WERI-Rb-1 (cell line): Measurements from ENCODE around the gene WDTC1.
"Not testable (repeated sequence)": the region's sequence is repeated elsewhere in the genome, so short reads cannot be mapped to it uniquely, and the experiment has no call there.

ENCODE experiments used
- DNase-seq: peaks from one replicate; pipeline ENCODE4 v3.0.0-alpha.2; 2020
- H3K27ac ChIP-seq: fragments of 250-450 bp; sonication (Bioruptor Pico); 2 replicates; pipeline ENCODE4 v1.5.1; 2020; ENCODE audit warnings: mild to moderate bottlenecking, moderate library complexity
- H3K27me3 ChIP-seq: fragments of 250-450 bp; sonication (Bioruptor Pico); 2 replicates; pipeline ENCODE4 v1.5.1; 2021; ENCODE audit warnings: mild to moderate bottlenecking, low read depth, moderate library complexity; ENCODE audit not compliant: insufficient read depth, severe bottlenecking
- H3K36me3 ChIP-seq: fragments of 250-450 bp; sonication (Bioruptor Pico); 2 replicates; pipeline ENCODE4 v1.5.1; 2020; ENCODE audit warnings: mild to moderate bottlenecking, moderate library complexity
- H3K4me3 ChIP-seq: 2 replicates; pipeline ENCODE4 v1.5.1; 2011; ENCODE audit warnings: low read depth, mild to moderate bottlenecking, control low read depth, low read length
- H3K9me3 ChIP-seq: fragments of 250-450 bp; sonication (Bioruptor Pico); 2 replicates; pipeline ENCODE4 v1.5.1; 2021; ENCODE audit warnings: mild to moderate bottlenecking, moderate library complexity; ENCODE audit not compliant: severe bottlenecking
- CTCF ChIP-seq: IDR thresholded peaks from 2 replicates; pipeline ENCODE4 v1.5.1; 2011; ENCODE audit warnings: low read depth, mild to moderate bottlenecking, control low read depth, inconsistent platforms, low read length

The WDTC1 gene

GRCh38 chr1:27234049-27234882, at the start of gene WDTC1:
Gene WDTC1, plus strand, starts transcription at chr1:27234632. Its CDS starts 26,423 bp downstream, at chr1:27261055.
- no peak for TF ChIP-seq CTCF
- DNase-seq = peak; percentile 98
- H3K27me3 ChIP-seq = no peaks in the 10 kb centered on the region
- H3K4me3 ChIP-seq = peak within 1 kb of the TSS; percentile 68
- peak within 1 kb of the TSS; percentile 72 for H3K27ac ChIP-seq
- no peaks in the 10 kb centered on the region; the same call in 1 of the 2 replicates for H3K36me3 ChIP-seq
- no peaks in the 10 kb centered on the region for H3K9me3 ChIP-seq

- not testable (repeated sequence) for H3K36me3 ChIP-seq, H3K4me3 ChIP-seq, DNase-seq, H3K27ac ChIP-seq, H3K27me3 ChIP-seq
- H3K9me3 ChIP-seq = peaks cover 25% of the 10 kb centered on the region
These were observed 49.8 kb upstream of the WDTC1 start for GRCh38 chr1:27184665-27185064.

DNA sequence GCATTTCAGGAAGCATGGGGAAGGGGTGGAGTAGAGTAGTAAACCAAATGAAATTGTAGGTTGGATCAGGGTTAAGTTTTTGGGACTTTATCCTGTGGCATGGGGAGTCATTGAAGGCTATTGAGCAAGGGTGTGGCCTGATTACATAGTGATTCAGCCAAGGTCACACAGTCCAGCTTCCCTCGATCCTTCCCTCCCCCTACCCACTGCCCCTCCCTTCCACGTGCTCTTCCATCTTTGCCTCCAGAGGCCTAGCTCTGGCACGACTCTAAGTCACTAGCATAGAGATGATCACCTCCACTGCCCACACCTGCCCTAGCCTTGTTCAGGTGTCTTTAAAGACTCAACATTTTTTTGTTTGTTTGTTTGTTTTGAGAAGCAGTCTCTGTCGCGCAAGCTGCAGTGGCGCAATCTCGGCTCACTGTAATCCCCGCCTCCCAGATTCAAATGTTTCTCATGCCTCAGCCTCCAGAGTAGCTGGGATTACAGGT, 42.3 kb upstream of the WDTC1 start:
- Histone ChIP-seq H3K4me3 (no peak overlapping the region), H3K36me3 (no peaks in the 10 kb centered on the region), H3K27ac (no peak overlapping the region), H3K9me3 (no peaks in the 10 kb centered on the region), H3K27me3 (no peaks in the 10 kb centered on the region)
- no peak for TF ChIP-seq CTCF
- no peak for DNase-seq

GRCh38 chr1:27193194-27193593, 41.2 kb upstream of the WDTC1 start:
- TF ChIP-seq CTCF = no peak
- H3K27me3 ChIP-seq = no peaks in the 10 kb centered on the region
- H3K36me3 ChIP-seq = no peaks in the 10 kb centered on the region
- H3K4me3 ChIP-seq = no peak overlapping the region
- H3K27ac ChIP-seq = no peak overlapping the region
- no peak for DNase-seq
- H3K9me3 ChIP-seq = no peaks in the 10 kb centered on the region

GRCh38 chr1:27201295-27201694, 33.1 kb upstream of the WDTC1 start:
- no peak overlapping the region for H3K27ac ChIP-seq
- no peaks in the 10 kb centered on the region for H3K27me3 ChIP-seq
- TF ChIP-seq CTCF = no peak
- H3K4me3 ChIP-seq = no peak overlapping the region
- no peaks in the 10 kb centered on the region for H3K9me3 ChIP-seq
- no peak for DNase-seq
- no peaks in the 10 kb centered on the region for H3K36me3 ChIP-seq

DNA sequence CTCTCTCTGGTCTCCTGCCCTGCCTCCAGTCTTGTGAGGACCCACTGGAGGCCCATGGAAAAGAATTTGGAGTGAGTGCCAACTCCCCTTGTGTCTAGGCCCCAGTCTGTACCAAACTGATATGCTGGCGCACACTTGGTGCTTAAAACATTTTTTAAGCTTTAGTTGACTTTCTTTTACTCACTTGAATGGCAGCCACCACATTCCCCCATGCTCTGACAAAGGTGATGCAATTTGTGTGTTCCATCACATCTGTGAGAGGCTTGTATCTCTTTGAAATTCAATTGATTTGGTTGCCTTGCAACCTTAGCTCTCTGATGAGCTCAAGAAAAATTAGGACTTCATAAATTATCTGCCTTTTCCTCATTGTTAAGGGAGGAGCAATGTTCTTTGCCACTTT, 30.5 kb upstream of the WDTC1 start:
- no peaks in the 10 kb centered on the region for H3K36me3 ChIP-seq
- H3K9me3 ChIP-seq = no peaks in the 10 kb centered on the region
- DNase-seq = no peak
- H3K27me3 ChIP-seq = no peaks in the 10 kb centered on the region
- no peak for TF ChIP-seq CTCF
- H3K4me3 ChIP-seq = no peak overlapping the region
- no peak overlapping the region for H3K27ac ChIP-seq

DNA sequence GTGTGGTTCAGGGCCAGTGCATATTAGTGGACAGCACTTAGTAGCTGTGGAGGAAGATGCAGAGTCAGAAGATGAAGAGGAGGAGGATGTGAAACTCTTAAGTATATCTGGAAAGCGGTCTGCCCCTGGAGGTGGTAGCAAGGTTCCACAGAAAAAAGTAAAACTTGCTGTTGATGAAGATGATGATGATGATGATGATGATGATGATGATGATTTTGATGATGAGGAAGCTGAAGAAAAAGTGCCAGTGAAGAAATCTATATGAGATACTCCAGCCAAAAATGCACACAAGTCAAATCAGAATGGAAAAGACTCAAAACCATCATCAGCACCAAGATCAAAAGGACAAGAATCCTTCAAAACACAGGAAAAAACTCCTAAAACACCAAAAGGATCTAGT, 27.2 kb upstream of the WDTC1 start:
- H3K27me3 ChIP-seq, H3K4me3 ChIP-seq, H3K36me3 ChIP-seq, H3K9me3 ChIP-seq, H3K27ac ChIP-seq, DNase-seq: not testable (repeated sequence)

GRCh38 chr1:27208143-27208850, 26.1 kb upstream of the WDTC1 start:
- not testable (repeated sequence) for H3K4me3 ChIP-seq, H3K27me3 ChIP-seq, H3K27ac ChIP-seq, DNase-seq, H3K9me3 ChIP-seq, H3K36me3 ChIP-seq
